ENCODE data around the gene DLG2.

The DLG2 gene

GRCh38 chr11:83464160-83464944, 2162.8 kb downstream of the DLG2 start:
- Histone ChIP-seq H3K9me3 (ENCODE audit: control insufficient read depth, insufficient read depth, low read length) (no peaks in the 10 kb centered on the region), H3K9me2 (replicated peaks; ENCODE audit: control insufficient read depth, low read length) (no peaks in the 10 kb centered on the region), H3K27me3 (ENCODE audit: control insufficient read depth, low read length) (no peaks in the 10 kb centered on the region), H3K27ac (ENCODE audit: low read depth, low read length) (no peak overlapping the region), H3K79me2 (ENCODE audit: control insufficient read depth, low read length) (no peaks in the 10 kb centered on the region), H4K20me1 (ENCODE audit: control insufficient read depth, insufficient read depth, low read depth, low read length) (no peaks in the 10 kb centered on the region), H3K4me3 (ENCODE audit: low read length) (no peak overlapping the region), H3K4me1 (ENCODE audit: control insufficient read depth, low read length) (no peaks in the 10 kb centered on the region), H3K4me2 (ENCODE audit: low read length) (no peak overlapping the region), H3F3A (ENCODE audit: control insufficient read depth, insufficient read depth) (no peaks in the 10 kb centered on the region), H3K36me3 (ENCODE audit: control insufficient read depth, low read length) (no peaks in the 10 kb centered on the region)
- TF ChIP-seq EZH2phosphoT487 (IDR thresholded peaks at IDR 0.05; ENCODE audit: borderline replicate concordance, low read length), result no peak
- TF ChIP-seq CTCF (IDR thresholded peaks at IDR 0.05; ENCODE audit: low read depth, low read length, poor library complexity, severe bottlenecking), result no peak

GRCh38 chr11:83459798-83460197, 2167.3 kb downstream of the DLG2 start:
- Histone ChIP-seq H3K4me1 (ENCODE audit: control insufficient read depth, low read length) (no peaks in the 10 kb centered on the region), H3K9me3 (ENCODE audit: control insufficient read depth, insufficient read depth, low read length) (no peaks in the 10 kb centered on the region), H3K36me3 (ENCODE audit: control insufficient read depth, low read length) (no peaks in the 10 kb centered on the region), H4K20me1 (ENCODE audit: control insufficient read depth, insufficient read depth, low read depth, low read length) (no peaks in the 10 kb centered on the region), H3K27me3 (ENCODE audit: control insufficient read depth, low read length) (no peaks in the 10 kb centered on the region), H3K27ac (ENCODE audit: low read depth, low read length) (no peak overlapping the region), H3K9me2 (replicated peaks; ENCODE audit: control insufficient read depth, low read length) (no peaks in the 10 kb centered on the region), H3F3A (ENCODE audit: control insufficient read depth, insufficient read depth) (no peaks in the 10 kb centered on the region), H3K4me2 (ENCODE audit: low read length) (no peak overlapping the region), H3K79me2 (ENCODE audit: control insufficient read depth, low read length) (no peaks in the 10 kb centered on the region), H3K4me3 (ENCODE audit: low read length) (no peak overlapping the region)
- TF ChIP-seq CTCF (IDR thresholded peaks at IDR 0.05; ENCODE audit: low read depth, low read length, poor library complexity, severe bottlenecking) (no peak), EZH2phosphoT487 (IDR thresholded peaks at IDR 0.05; ENCODE audit: borderline replicate concordance, low read length) (no peak)

GRCh38 chr11:83456566-83456965, 2170.6 kb downstream of the DLG2 start:
- H3K4me3 ChIP-seq (ENCODE audit: low read length), result no peak overlapping the region
- no peaks in the 10 kb centered on the region for H3K4me1 ChIP-seq (ENCODE audit: control insufficient read depth, low read length)
- H3K36me3 ChIP-seq (ENCODE audit: control insufficient read depth, low read length), result no peaks in the 10 kb centered on the region
- H3K9me2 ChIP-seq (replicated peaks; ENCODE audit: control insufficient read depth, low read length), result no peaks in the 10 kb centered on the region
- TF ChIP-seq CTCF (IDR thresholded peaks at IDR 0.05; ENCODE audit: low read depth, low read length, poor library complexity, severe bottlenecking) (no peak), EZH2phosphoT487 (IDR thresholded peaks at IDR 0.05; ENCODE audit: borderline replicate concordance, low read length) (no peak)
- H3K4me2 ChIP-seq (ENCODE audit: low read length), result no peak overlapping the region
- H3F3A ChIP-seq (ENCODE audit: control insufficient read depth, insufficient read depth), result no peaks in the 10 kb centered on the region
- no peaks in the 10 kb centered on the region for H4K20me1 ChIP-seq (ENCODE audit: control insufficient read depth, insufficient read depth, low read depth, low read length)
- no peaks in the 10 kb centered on the region for H3K9me3 ChIP-seq (ENCODE audit: control insufficient read depth, insufficient read depth, low read length)
- H3K27me3 ChIP-seq (ENCODE audit: control insufficient read depth, low read length), result no peaks in the 10 kb centered on the region
- H3K79me2 ChIP-seq (ENCODE audit: control insufficient read depth, low read length), result no peaks in the 10 kb centered on the region
- no peak overlapping the region for H3K27ac ChIP-seq (ENCODE audit: low read depth, low read length)

All from DOHH2 (cell line).